ENCODE data around the gene MAP3K6.

- no peak for TF ChIP-seq MED8 (CRISPR knock-in tag; IDR thresholded peaks at IDR 0.05; ENCODE audit: insufficient replicate concordance)
- TF ChIP-seq NFYB (CRISPR knock-in tag; IDR thresholded peaks at IDR 0.05), result no peak
- no peak for TF ChIP-seq MYNN (CRISPR knock-in tag; IDR thresholded peaks at IDR 0.05; ENCODE audit: low read depth)
- TF ChIP-seq ELF3 (CRISPR knock-in tag; IDR thresholded peaks at IDR 0.05), result no peak
- TF ChIP-seq SRSF4 (IDR thresholded peaks at IDR 0.05; ENCODE audit: low read depth, low read length, poor library complexity, severe bottlenecking), result no peak
- no peak for TF ChIP-seq ZNF609 (CRISPR knock-in tag; IDR thresholded peaks at IDR 0.05; ENCODE audit: borderline replicate concordance)
- no peak for TF ChIP-seq YY1 (IDR thresholded peaks at IDR 0.05; ENCODE audit: insufficient read depth, insufficient replicate concordance, low read depth, low read length)
- no peak for TF ChIP-seq TAF1 (CRISPR knock-in tag; IDR thresholded peaks at IDR 0.05)
- TF ChIP-seq RFX5 (IDR thresholded peaks at IDR 0.05; ENCODE audit: low read depth, low read length), result no peak
- TF ChIP-seq JUN (CRISPR knock-in tag; IDR thresholded peaks at IDR 0.05), result no peak
- no peak for TF ChIP-seq ETS1 (CRISPR knock-in tag; IDR thresholded peaks at IDR 0.05)
- TF ChIP-seq POLR2AphosphoS5 (IDR thresholded peaks at IDR 0.05; ENCODE audit: low read depth, low read length), result no peak
- TF ChIP-seq AFF4 (CRISPR knock-in tag; IDR thresholded peaks at IDR 0.05), result no peak
- no peak for TF ChIP-seq KLF16 (CRISPR knock-in tag; IDR thresholded peaks at IDR 0.05)
Measured at GRCh38 chr1:27339213-27339612, 27.5 kb downstream of the MAP3K6 start.
